Vagina (tissue), 2 donors: ENCODE measurements around the gene KREMEN2.

Experiments used
- CTCF ChIP-seq, 3 experiments: fragments of 450-650 bp in 2 of 3; fragments of 200-600 bp in 1 of 3; sonication (generic) in 1 of 3; IDR thresholded peaks; one replicate each; pipeline ENCODE4 v1.5.1; 2017 to 2019; ENCODE audit warnings: antibody characterized with exemption in 3 of 3, mild to moderate bottlenecking in 2 of 3, moderate library complexity in 2 of 3
- POLR2A ChIP-seq, 2 donors: fragments of 450-650 bp; IDR thresholded peaks; one replicate each; pipeline ENCODE4 v1.6.1; 2017; ENCODE audit warnings: antibody characterized with exemption in 2 of 2, mild to moderate bottlenecking in 2 of 2, moderate library complexity in 2 of 2
- POLR2AphosphoS5 ChIP-seq, 2 donors: sonication (generic); formaldehyde crosslinking; IDR thresholded peaks; one replicate each; pipeline ENCODE4 v1.9.0; 2017; ENCODE audit warnings: antibody characterized with exemption in 2 of 2, mild to moderate bottlenecking in 2 of 2, low read depth in 1 of 2; ENCODE audit not compliant: insufficient read depth in 1 of 2

- TF ChIP-seq CTCF (IDR thresholded peaks at IDR 0.05) (no peak), POLR2A (IDR thresholded peaks at IDR 0.05) (no peak), POLR2AphosphoS5 (IDR thresholded peaks at IDR 0.05; ENCODE audit: insufficient read depth in 1 of 2, low read depth in 1 of 2) (no peak)
These were observed 9.7 kb downstream of the KREMEN2 start for GRCh38 chr16:2973605-2974318.
